ENCODE results near the gene FIGLA.

GRCh38 chr2:70744397-70744796, 46.0 kb downstream of the FIGLA start:
- no peak for TF ChIP-seq CTCF (optimal IDR thresholded peaks at IDR 0.05 in 1 of 3, IDR thresholded peaks at IDR 0.05 in 1 of 3, conservative IDR thresholded peaks at IDR 0.05 in 1 of 3; ENCODE audit: extremely low read depth in 1 of 3, insufficient read depth in 2 of 3, low read length in 3 of 3)
- no peak for TF ChIP-seq EZH2 (IDR thresholded peaks at IDR 0.05; ENCODE audit: low read length)
